Activated CD4-positive, alpha-beta T cell treated with anti-CD3 and anti-CD28 coated beads, Interleukin-2, amount 50 U/mL, for 16 hours (primary cell): ENCODE measurements around the gene DPF3.
"Not testable (repeated sequence)": the region's sequence is repeated elsewhere in the genome, so short reads cannot be mapped to it uniquely, and the experiment has no call there.

ENCODE experiments used
- DNase-seq: peaks from one replicate; pipeline ENCODE4 v3.0.0-alpha.2; 2020

The DPF3 gene

GRCh38 chr14:72878746-72879145, 15.2 kb downstream of the DPF3 start:
- no peak for DNase-seq

GRCh38 chr14:72876710-72877063, 17.2 kb downstream of the DPF3 start:
- no peak for DNase-seq

- DNase-seq = no peak
These were observed 17.7 kb downstream of the DPF3 start for GRCh38 chr14:72876005-72876709.

- DNase-seq = not testable (repeated sequence)
These were observed 23.0 kb downstream of the DPF3 start for GRCh38 chr14:72870878-72871277.

GRCh38 chr14:72869407-72870329, 24.2 kb downstream of the DPF3 start:
- DNase-seq = no peak

- no peak for DNase-seq
These were observed 25.4 kb downstream of the DPF3 start for GRCh38 chr14:72868500-72868899.

GRCh38 chr14:72864712-72865365, 29.1 kb downstream of the DPF3 start:
- DNase-seq = no peak

GRCh38 chr14:72863216-72864006, 30.5 kb downstream of the DPF3 start:
- no peak for DNase-seq

- DNase-seq = no peak
These were observed 37.2 kb downstream of the DPF3 start for GRCh38 chr14:72856530-72857266.

- no peak for DNase-seq
These were observed 38.0 kb downstream of the DPF3 start for GRCh38 chr14:72855913-72856312.

GRCh38 chr14:72852194-72852593, 41.7 kb downstream of the DPF3 start:
- no peak for DNase-seq

GRCh38 chr14:72851635-72852034, 42.3 kb downstream of the DPF3 start:
- DNase-seq = no peak

- no peak for DNase-seq
These were observed 43.5 kb downstream of the DPF3 start for GRCh38 chr14:72850360-72850759.

GRCh38 chr14:72849222-72849621, 44.7 kb downstream of the DPF3 start:
- DNase-seq = no peak

- DNase-seq = no peak
These were observed 46.2 kb downstream of the DPF3 start for GRCh38 chr14:72847721-72848120.

GRCh38 chr14:72845683-72846082, 48.2 kb downstream of the DPF3 start:
- no peak for DNase-seq

GRCh38 chr14:72845196-72845595, 48.7 kb downstream of the DPF3 start:
- no peak for DNase-seq

GRCh38 chr14:72844524-72844923, 49.4 kb downstream of the DPF3 start:
- no peak for DNase-seq

GRCh38 chr14:72839753-72840607, 53.9 kb downstream of the DPF3 start:
- DNase-seq = no peak

GRCh38 chr14:72839351-72839750, 54.5 kb downstream of the DPF3 start:
- no peak for DNase-seq

GRCh38 chr14:72836085-72836484, 57.8 kb downstream of the DPF3 start:
- DNase-seq = no peak
